ENCODE results near the gene RMND1. TPM values are rescaled to one million over a fixed set of nuclear protein-coding genes. Genes with fewer than 3 reads are reported as not detected.

Gene RMND1
- polyA plus RNA-seq, 1 donor from 2014 or later = 35.3 TPM

GRCh38 chr6:151391471-151392413 lies 60.2 kb downstream of the RMND1 start, which contains the start of gene ZBTB2:
Gene ZBTB2, minus strand, starts transcription at chr6:151391559. Its CDS starts 17,922 bp downstream, at chr6:151373637.
- peak within 1 kb of the TSS; percentile 98 for H3K9ac ChIP-seq (ENCODE audit: low read length)
- H3K9me2 ChIP-seq (ENCODE audit: insufficient read depth, low read length) = no peaks in the 10 kb centered on the region
- peaks cover 60% of the 10 kb centered on the region for H3K79me2 ChIP-seq (replicated peaks; ENCODE audit: insufficient read depth, low read length)
- peak within 1 kb of the TSS; percentile 94 for H3K27ac ChIP-seq (ENCODE audit: low read length)
- no peaks in the 10 kb centered on the region for H3K27me3 ChIP-seq (ENCODE audit: insufficient read depth, low read depth, low read length)
- peak; percentile 9 for TF ChIP-seq POLR2AphosphoS5 (IDR thresholded peaks at IDR 0.05)
- TF ChIP-seq SMC3 (conservative IDR thresholded peaks at IDR 0.05; ENCODE audit: poor library complexity) = no peak
- TF ChIP-seq EZH2 (IDR thresholded peaks at IDR 0.05; ENCODE audit: borderline replicate concordance, insufficient read depth, low read length, poor library complexity, severe bottlenecking) = no peak
- TF ChIP-seq RAD21 (conservative IDR thresholded peaks at IDR 0.05) = no peak
- no peak for TF ChIP-seq EP300 (conservative IDR thresholded peaks at IDR 0.05; ENCODE audit: poor library complexity, severe bottlenecking)
- no peak for TF ChIP-seq CTCF (IDR thresholded peaks at IDR 0.05; ENCODE audit: poor library complexity, severe bottlenecking)
- TF ChIP-seq TAF1 (IDR thresholded peaks at IDR 0.05; ENCODE audit: low read depth) = no peak
- peak; percentile 79 for TF ChIP-seq MXI1 (conservative IDR thresholded peaks at IDR 0.05; ENCODE audit: poor library complexity, severe bottlenecking)
- no peak for TF ChIP-seq REST (IDR thresholded peaks at IDR 0.05; ENCODE audit: borderline replicate concordance)
- peaks cover 24% of the 10 kb centered on the region for H4K20me1 ChIP-seq (ENCODE audit: insufficient read depth)
- no peaks in the 10 kb centered on the region for H3K36me3 ChIP-seq (ENCODE audit: insufficient read depth, low read length)
- H3F3A ChIP-seq (ENCODE audit: insufficient read depth, low read length, poor library complexity, severe bottlenecking) = peaks cover 11% of the 10 kb centered on the region
- peak within 1 kb of the TSS; percentile 86 for H3K4me2 ChIP-seq (ENCODE audit: low read length)
- H2AFZ ChIP-seq (ENCODE audit: low read depth, low read length) = peak within 1 kb of the TSS; percentile 69
- H3K4me3 ChIP-seq (ENCODE audit: low read length) = peak within 1 kb of the TSS; percentile 95
- no peaks in the 10 kb centered on the region for H3K9me3 ChIP-seq (ENCODE audit: low read length)

- Histone ChIP-seq H3K9me3 (ENCODE audit: low read length) (no peaks in the 10 kb centered on the region), H3K79me2 (replicated peaks; ENCODE audit: insufficient read depth, low read length) (peaks cover 60% of the 10 kb centered on the region), H3K9me2 (ENCODE audit: insufficient read depth, low read length) (no peaks in the 10 kb centered on the region), H4K20me1 (ENCODE audit: insufficient read depth) (peaks cover 24% of the 10 kb centered on the region), H3K9ac (ENCODE audit: low read length) (peak overlapping the region; percentile 98), H3K4me3 (ENCODE audit: low read length) (peak overlapping the region; percentile 95), H3K4me2 (ENCODE audit: low read length) (no peak overlapping the region), H3K27me3 (ENCODE audit: insufficient read depth, low read depth, low read length) (no peaks in the 10 kb centered on the region), H3K36me3 (ENCODE audit: insufficient read depth, low read length) (no peaks in the 10 kb centered on the region), H3F3A (ENCODE audit: insufficient read depth, low read length, poor library complexity, severe bottlenecking) (peaks cover 11% of the 10 kb centered on the region), H2AFZ (ENCODE audit: low read depth, low read length) (peak overlapping the region; percentile 69), H3K27ac (ENCODE audit: low read length) (peak overlapping the region; percentile 94)
- peak; percentile 41 for TF ChIP-seq POLR2AphosphoS5 (IDR thresholded peaks at IDR 0.05)
- TF ChIP-seq TAF1 (IDR thresholded peaks at IDR 0.05; ENCODE audit: low read depth) = no peak
- peak; percentile 57 for TF ChIP-seq MXI1 (conservative IDR thresholded peaks at IDR 0.05; ENCODE audit: poor library complexity, severe bottlenecking)
- TF ChIP-seq REST (IDR thresholded peaks at IDR 0.05; ENCODE audit: borderline replicate concordance) = peak; percentile 53
- no peak for TF ChIP-seq EZH2 (IDR thresholded peaks at IDR 0.05; ENCODE audit: borderline replicate concordance, insufficient read depth, low read length, poor library complexity, severe bottlenecking)
- TF ChIP-seq SMC3 (conservative IDR thresholded peaks at IDR 0.05; ENCODE audit: poor library complexity) = peak; percentile 32
Measured at GRCh38 chr6:151390851-151391470, 61.0 kb downstream of the RMND1 start.
